NCI-H1694 treated with DMSO at 0.1 percent for 48 hours (cell line): Measurements from ENCODE around the gene BZW2.

Experiments used
- DNase-seq: peaks from one replicate; lab custom pipeline; 2025; lab: John Stamatoyannopoulos, UW

Gene BZW2

DNA sequence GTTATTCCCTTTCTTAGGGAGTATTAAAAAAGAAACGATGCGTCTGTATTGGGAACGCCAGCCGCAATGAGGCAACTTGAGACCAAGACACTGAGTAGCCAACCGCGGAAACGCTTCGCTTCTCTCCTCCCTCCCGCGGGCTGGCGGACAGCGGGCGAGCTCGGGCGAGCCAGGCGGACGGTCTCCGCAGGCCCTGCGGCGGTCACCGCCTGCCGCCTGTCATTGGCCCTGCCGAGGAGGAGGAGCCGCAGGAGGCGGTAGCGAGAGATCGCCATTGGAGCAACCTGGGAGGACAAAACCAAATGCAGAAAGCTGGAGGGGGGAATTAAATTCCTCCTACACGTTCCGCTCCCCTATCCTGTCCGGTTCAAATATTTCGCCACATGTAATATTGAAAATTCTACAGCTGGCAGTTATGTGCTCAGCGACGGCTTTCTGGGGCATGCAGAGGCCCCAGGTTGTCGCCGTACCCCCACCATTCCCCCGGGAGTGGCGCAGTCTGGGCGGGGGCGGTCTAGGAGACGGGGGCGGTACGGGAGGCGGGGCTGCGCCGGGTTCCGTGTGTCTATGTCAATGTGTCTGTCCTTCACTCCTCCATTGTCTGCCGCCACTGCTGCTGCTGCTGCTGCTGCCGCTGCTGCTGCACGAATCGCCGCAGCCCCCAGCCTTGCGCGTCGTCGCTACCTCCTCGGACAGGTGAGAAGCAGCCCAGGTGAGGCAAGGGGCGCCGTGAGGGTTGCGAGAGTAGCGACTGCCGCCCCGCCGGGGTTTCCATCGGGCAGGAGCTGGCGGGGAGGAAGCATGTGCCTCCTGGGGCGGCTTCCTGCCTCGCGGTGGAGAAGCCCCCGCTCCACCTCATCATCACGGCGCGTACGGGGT, at the start of gene BZW2, which contains the start of gene ANKMY2:
Gene BZW2, plus strand, starts transcription at position 589 of the 879 bp plus-strand sequence. CDS start 19,263 bp downstream, outside the sequence.
Gene ANKMY2, minus strand, starts transcription at position 162 of the 879 bp plus-strand sequence. CDS start 181 bp downstream, outside the sequence.
- peak; percentile 93 for DNase-seq

DNA sequence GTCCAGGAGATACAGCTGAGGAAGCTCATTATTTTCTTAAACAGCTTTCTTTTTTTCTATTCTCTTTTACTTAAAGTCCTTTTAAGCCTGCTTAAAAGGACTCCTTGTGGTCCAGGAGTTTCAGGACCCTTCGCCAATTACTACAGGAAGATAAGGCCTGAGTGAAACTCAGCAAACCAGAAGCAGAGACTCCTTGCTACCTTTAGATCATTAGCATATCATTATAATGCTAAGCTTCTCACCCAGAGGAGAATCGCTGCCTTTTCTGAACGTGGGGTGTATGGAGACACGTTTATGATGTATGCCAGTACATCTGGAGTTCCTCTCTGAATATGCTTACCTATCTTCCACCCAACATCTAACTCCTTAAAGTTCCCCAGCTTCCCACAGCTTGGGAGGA, 48.0 kb upstream of the BZW2 start:
- no peak for DNase-seq

DNA sequence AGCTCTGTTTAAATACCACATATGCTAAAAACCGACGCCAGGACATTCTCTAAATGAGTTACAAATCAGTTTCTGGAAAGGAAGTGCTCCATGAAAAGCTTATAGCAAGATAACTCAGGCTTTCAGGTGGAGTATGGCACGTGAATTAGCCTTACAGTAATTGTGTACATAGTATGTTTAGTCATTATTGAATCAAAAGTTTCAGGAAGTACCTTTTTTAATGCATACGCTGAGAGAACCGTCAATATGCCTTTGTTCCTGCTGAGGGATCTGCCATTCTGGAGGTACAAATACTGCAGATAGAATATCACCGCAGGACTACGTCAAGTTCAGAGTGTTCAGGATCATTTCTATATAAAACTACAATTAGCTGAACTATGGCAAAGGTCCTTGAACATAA, 46.1 kb upstream of the BZW2 start:
- no peak for DNase-seq

DNA sequence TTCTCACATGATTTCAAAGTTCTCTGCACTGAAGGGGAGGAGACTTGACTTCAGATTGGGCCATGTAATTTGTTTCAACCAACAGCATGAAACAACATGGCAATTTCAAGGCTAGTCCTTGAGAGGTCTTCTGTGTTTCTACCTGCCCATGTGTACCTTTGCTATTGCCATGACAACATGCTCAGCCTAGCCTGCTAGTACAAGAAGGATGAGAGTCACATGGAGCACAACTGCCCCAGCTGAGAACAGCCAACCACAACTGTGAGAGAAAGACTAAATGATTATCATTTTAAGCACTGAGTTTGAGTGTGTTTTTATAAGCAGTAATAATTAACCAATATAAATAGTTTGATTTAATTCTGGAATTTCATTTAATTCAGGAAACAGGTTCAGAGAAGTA, 42.3 kb upstream of the BZW2 start:
- DNase-seq: no peak

DNA sequence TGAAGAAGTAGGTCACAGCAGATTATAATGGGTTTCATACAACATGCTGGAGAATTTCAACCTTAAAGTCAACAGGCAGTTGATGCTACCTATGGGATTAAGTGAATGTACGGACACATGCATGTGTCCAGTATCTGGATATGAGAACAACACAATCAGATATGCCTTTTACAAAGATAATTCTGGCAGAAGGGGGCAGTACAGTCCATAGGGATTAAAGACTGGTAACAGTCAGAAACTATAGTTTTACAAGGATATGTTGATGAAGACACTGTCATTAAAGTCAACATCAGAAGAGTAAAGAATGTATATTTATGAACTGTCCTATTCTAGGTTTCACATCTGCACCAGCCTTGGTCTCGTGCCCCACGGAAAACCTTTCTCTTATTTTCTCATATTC, 41.9 kb upstream of the BZW2 start:
- DNase-seq: no peak

DNA sequence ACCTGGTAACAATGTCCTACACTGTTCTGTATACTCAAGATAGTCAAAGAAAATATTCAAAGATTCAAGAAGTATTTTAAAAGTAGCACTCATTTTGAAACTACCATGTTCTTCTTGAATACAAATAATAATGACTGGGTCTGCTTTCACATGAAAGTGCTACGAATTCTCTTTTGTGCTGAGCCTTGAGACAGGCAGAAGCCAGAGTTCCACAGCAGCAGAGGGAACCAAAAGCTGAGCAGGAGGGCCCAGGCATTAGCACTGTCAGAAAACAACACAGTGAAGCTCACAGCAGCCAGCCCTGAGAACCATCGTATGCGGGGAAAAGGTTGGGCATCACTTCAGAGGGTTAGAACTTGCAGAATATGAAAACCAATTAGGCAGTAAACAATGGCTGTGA, 39.3 kb upstream of the BZW2 start:
- no peak for DNase-seq

DNA sequence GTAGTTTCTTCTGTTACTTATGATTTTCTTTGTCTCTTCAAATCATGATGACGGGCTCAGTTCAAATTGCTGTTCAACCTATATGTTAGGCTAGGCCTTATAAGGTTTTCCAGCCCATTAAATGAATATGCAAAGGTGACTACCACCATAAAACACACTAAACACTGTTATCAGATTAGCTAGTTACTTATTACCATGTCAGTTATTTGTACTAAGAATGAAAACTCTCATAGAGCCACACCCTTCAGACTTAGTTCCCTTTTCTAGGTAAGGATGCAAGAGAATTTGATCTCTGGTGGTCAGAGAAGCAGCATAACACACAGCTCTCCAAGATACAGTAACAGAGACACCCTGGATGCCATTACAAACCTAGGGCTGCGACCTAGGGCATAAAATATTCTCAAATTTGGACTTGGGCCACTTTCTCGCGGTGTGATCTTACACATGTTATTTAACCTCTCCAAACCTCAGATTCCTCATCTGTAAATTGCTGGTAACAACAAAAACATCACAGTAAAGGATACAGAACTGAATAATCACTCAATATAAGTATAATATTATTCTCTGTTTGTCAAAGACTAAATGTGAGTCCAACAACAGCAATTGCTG, 36.0 kb upstream of the BZW2 start:
- DNase-seq: no peak

DNA sequence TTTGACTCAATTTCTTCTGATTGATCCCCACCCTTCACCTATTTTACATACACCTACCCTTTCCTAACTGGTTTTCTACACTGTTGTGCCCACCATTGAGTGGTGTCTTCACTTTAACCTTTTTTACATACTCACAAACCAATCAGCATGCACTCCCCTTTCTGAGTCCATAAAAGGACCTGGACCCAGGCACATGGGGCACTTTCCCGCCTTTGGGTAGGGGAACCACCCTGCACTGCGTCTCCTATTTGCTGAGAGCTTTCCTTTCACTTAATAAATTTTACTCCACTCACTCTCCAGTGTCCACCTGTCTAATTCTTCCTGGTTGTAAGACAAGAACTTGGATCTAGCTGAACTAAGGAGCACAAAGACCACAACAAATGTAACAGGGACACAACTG, 34.3 kb upstream of the BZW2 start:
- no peak for DNase-seq

DNA sequence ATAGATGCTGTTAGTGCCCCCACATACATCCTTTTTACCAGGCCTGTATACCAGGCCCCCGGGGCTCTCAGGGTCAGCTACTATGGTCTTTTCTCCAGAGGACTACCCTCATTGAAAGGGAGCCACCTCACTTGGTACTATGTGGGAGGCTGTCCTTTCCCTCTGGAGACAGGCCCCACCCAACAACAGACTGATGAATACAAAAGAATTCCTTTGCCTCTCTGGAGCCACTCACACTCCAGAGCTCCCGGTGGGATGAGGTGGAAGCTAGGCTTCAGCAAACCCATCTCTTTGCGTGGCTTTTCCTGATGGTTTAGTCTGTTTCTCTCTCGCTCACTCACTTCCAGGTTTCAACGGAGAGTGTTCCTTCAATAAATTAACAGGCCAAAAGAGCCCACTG, 30.8 kb upstream of the BZW2 start:
- no peak for DNase-seq

DNA sequence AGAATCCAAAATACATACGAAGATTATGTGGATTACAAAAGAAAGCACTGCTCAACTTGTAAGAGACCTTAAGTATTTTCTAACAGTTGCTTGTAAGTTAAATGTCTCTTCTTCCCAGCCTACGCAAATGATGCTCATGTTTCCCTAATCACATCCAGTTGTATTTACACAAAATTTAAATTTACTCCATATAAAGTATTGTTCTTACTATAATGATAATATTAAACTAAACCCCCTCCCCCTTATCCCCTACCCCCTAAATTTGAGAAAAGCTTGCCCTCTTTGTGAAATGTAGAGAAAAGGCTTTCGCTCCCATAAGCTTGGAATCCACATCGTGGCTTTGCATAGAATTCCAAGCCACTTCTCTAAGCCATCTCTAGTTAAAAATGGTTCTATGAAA, 29.9 kb upstream of the BZW2 start:
- no peak for DNase-seq

DNA sequence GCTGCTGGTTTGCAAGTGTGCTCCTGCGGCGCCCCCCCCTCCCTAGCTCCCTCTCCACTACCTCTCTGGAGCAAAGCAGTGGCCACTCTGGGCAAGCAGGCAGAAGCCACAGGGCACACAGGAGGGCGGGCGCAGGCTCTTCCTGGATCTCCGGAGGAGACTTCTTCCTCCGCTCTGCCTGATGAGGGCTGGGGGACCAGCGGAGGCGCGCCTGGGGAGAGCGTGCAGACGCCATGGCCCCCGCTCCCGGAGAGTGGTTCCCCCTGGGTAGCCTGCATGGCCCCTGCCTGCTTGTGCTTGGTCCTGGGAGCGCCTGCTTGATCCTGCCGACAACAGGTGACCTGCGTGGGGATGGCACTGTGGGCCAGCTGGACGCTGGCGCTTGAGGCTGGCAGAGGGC, 29.4 kb upstream of the BZW2 start:
- DNase-seq: no peak

DNA sequence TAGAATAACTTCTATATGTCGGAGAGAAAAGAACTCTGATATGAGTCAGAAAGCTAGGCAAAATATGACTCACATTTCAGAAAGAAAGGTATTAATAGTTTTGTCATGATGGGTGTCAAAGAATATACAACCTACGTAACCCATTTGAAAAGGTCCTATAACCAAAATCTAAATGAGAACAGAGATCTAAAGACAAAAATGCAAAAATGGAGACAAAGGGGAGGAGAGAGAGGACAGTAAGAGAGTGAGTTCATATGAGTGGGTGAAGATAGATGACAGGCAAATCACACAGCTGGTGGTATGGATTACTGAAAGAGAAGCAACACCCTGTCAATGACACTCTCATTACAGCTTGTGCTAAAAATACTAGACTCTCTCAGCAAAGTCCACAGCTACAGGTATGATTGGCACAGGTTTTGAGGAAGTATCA, 26.0 kb upstream of the BZW2 start:
- no peak for DNase-seq

DNA sequence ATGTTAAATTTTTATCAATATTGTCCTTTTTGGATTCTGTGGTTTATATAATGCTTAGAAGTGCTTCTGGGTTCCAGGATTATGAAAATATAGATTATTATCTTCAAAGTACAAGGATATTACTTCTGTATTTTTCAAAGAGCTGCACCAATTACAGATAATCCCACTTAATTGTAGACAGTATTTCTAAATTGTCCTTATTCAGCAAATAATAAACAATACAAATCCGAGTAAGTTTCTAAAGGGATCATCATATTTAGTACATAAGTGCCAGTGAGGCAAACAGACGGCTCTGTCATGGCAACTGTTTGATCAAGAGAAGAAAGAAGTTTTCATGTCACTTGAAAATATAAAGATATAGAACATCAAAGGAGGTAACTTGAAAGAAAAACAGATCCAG, 19.6 kb upstream of the BZW2 start:
- DNase-seq: no peak

DNA sequence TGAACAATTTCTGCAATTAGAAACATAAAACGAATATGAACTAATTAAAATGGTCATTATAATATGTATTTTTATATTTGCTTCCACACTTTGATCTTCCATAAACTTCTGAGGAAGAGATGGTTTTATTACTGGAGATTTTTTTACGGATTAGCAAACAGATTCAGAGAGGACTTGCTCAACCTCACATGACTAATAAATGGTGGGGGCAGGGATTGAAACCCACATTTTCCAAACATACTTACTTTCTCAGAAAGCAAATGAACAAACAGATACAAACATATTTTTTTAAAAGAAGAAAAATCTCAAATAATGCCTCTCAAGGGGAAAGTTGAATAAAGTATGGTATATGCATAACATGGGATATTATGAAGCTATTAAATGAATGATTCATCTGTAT, 18.7 kb upstream of the BZW2 start:
- no peak for DNase-seq

DNA sequence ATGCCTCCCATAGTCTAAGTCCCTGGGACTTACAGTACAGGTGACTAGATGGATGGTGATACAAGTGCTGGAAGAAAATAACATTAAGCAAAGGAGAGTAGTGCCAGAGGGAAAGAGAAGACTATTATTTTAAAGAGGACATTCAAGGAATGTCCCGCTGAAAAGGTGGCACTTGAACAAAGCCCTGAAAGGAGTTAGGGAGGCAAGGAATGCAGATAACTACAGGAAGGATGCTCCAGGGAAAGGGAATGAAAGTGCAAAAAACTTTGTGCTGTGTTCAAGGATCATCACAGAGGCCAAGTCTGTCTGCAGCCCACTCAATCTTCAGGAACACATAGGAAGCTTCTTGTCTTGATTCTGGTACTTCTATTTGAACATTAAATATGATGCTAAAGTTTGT, 15.3 kb upstream of the BZW2 start:
- DNase-seq: no peak

DNA sequence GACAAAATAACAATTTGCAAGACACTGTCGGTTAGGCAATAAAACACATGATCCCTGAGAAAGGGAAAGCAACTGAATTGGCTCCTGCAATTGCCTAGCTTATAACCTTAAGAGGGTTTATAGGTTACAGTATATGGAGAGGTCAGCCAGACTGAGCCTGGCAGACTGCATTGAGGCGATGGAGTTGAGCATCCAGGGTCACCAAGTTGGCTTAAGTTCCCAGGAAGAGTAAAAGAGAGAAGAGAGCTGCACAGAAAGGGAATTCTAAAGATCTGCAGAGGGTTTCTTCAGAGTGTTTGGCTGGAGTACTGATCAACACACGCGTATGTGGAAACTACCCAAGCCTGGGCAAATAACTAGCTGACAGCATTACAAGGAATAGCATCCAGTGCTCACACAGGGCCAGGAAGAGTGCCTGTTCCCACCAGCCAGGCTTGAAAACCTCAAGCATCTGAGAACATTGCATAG, 11.7 kb upstream of the BZW2 start:
- DNase-seq: no peak

DNA sequence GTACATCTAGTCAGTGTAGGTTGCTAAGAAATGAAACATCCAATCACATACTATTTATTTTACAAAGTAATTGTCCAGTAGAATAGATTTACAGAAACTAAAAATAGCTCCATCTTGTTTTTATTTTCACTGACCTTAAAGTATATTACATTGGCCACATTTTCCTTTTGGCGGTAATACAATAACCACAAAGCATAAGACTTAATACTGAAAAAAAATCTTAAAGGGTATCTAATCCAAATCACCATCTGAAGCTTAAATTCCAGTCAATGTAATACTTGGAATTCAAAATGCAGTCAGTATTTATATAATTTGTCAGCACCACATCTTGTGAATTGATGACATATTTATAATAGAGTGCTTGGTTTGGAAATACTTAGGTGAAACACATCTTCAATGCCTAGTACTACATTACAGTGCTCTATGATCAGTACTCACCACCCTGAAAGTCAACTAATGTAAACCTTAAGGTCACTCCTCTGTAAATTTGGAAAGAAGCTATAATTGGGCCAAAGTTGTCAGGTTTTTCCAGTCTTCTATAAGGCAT, 9.4 kb upstream of the BZW2 start:
- DNase-seq: no peak

DNA sequence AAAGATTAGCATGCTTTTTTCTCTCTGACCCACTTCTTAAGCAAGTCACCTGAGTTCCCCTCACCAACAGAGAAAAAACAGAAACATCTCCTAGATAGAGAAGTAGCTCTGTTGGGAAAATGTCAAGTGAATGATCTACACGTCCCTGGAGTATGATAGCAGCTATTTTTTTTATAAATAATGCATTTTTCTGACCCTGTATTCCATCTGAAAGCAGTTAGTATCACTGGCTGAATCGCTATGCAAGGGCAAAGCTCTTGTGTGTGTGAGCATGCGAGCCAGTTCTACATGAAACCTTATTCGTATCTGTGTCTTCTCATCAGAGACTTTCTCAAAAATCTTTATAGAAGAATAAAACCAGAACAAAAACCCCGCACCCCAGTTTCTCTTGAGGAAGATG, 8.6 kb upstream of the BZW2 start:
- DNase-seq: no peak

DNA sequence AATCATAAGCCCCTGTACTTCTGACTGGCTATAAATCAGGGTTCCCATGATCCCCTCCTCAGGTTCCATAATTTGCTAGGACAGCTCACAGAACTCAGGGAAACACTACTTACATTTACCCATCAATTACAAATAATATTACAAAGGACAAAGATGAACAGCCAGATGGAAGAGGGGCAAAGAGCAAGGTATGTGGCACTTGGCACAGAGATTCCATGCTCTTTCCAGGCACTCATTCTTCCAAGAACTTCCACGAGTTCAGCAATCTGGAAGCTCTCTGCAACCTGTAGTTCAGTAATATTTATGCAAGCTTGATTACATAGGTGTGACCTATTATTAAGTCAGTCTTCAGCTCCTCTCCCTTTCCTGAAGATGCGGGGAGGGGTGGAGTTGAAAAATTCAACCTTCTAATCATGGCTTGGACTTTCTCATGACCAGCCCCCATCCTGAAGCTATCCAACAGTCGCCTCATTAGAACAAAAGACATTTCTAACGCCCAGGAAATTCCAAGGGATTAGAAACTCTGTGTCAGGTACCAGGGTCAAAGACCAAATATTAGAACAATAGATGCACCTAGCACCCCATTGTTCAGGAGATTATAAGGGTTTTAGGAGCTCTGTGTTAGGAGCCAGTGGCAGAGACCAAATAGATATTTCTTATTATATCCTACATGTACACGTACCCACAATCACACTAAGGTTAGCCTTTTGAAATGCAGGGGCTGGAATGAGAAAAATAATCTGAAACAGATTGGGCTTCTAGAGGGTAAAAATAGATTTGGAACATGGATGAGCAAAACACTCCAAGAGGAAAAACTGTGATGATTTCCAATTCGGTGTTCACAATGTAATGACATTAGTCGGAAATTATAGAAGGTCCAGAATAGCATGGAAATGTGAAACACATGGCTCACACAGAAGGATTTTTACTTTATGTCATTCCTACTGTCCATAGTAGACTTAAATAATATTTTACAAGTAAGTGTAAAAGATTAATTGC, 7.4 kb upstream of the BZW2 start:
- DNase-seq: no peak

DNA sequence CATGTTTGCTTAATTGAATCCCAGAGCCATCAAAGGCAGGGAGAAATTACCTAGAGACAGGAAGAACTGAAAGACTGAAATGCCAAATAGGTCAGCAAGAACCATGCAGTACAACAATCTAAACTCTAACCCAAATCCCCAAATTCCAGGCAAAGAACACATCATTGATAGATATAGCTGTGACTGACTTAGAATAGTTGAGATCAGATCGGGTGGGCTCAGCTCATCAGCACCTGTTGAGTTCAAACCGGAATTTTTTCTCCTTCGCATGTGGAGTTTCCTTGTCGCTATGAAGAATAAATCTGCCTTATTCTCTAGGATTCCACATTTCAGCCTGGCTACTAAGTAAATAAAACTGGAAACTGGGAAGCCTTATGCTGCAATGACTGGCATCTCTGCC, 1.8 kb upstream of the BZW2 start:
- no peak for DNase-seq

DNA sequence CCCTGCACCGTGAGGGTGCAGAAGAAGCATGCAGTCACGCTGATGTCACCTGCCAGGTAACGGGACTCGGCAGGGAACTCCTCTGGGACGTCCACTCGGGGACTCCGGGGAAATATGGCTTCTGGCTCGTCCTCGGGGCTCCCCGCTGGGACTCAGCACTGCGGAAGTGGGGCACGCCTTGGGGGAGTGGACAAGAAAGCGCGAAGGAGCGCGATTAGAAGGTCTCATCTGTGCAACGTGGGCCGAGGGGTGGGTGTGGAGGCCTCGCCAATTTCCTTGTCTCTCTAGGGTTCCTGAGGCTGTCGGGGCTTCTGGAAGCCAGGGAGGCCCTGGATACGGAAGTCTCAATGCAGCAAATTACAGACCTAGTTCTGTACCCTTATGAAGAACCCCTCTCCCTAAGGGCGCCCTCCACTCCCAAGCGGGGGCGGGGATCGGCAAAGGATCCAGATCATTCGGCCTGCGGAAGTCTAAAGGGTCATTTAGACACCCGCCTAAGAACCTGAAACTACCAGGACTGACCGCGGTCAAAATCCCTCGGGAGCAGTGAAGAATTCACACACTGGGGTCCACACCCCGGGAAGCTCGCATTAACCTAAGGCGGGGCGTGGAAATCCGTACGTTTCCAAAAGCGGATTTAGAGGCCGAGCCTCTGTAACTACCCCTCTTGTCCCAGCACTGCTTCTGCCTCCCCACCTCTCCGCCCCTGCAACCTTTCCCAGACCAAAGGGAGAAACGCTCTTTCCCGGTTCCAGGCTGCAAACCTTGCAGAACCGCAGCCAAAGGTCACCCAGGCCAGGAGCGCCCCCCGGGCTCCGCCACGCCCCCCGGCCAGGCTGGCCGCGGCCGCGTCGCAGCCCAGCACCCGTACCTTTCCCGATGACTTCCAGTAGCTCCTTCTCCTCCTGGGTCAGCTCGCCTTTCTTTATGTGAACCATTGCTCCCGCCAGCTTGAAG, 1.1 kb upstream of the BZW2 start:
- DNase-seq: no peak
